Hepatocyte (in vitro differentiated cells): ENCODE measurements around the gene SLC39A1. TPM values are rescaled to one million over a fixed set of nuclear protein-coding genes. Genes with fewer than 3 reads are reported as not detected.

Source experiments
- DNase-seq: peaks from one replicate; pipeline ENCODE4 v3.0.0-alpha.2; 2016; ENCODE audit warnings: low spot score
- H2AFZ ChIP-seq: fragments of 200-600 bp; sonication (generic); 2 replicates; pipeline ENCODE4 v1.6.0; 2016; ENCODE audit warnings: antibody characterized with exemption, mild to moderate bottlenecking
- H3K27ac ChIP-seq: fragments of 200-600 bp; sonication (generic); 2 replicates; pipeline ENCODE4 v1.5.1; 2016; ENCODE audit warnings: mild to moderate bottlenecking
- H3K27me3 ChIP-seq: fragments of 200-600 bp; sonication (generic); 2 replicates; pipeline ENCODE4 v1.6.1; 2016
- H3K36me3 ChIP-seq: fragments of 200-600 bp; sonication (generic); replicated peaks from 2 replicates; pipeline ENCODE4 v1.5.1; 2016; ENCODE audit warnings: low read depth; ENCODE audit not compliant: insufficient read depth
- H3K4me1 ChIP-seq: fragments of 200-600 bp; sonication (generic); 2 replicates; pipeline ENCODE4 v1.5.1; 2016; ENCODE audit warnings: mild to moderate bottlenecking, moderate library complexity; ENCODE audit not compliant: insufficient read depth
- H3K4me2 ChIP-seq: fragments of 200-600 bp; sonication (generic); 2 replicates; pipeline ENCODE4 v1.6.0; 2016
- H3K4me3 ChIP-seq: fragments of 200-600 bp; sonication (generic); 2 replicates; pipeline ENCODE4 v1.5.1; 2016; ENCODE audit warnings: mild to moderate bottlenecking
- H3K79me2 ChIP-seq: fragments of 200-600 bp; sonication (generic); 2 replicates; pipeline ENCODE4 v1.6.0; 2017; ENCODE audit warnings: mild to moderate bottlenecking
- H3K9me2 ChIP-seq: fragments of 200-600 bp; sonication (generic); replicated peaks from 2 replicates; pipeline ENCODE4 v1.6.0; 2017; ENCODE audit warnings: mild to moderate bottlenecking; ENCODE audit not compliant: insufficient read depth
- H3K9me3 ChIP-seq: fragments of 200-600 bp; sonication (generic); 2 replicates; pipeline ENCODE4 v1.5.1; 2016; ENCODE audit warnings: low read depth, mild to moderate bottlenecking
- H4K20me1 ChIP-seq: fragments of 200-600 bp; sonication (generic); 2 replicates; pipeline ENCODE4 v1.6.0; 2016; ENCODE audit warnings: mild to moderate bottlenecking; ENCODE audit not compliant: insufficient read depth, poor library complexity, severe bottlenecking
- EZH2 ChIP-seq: fragments of 200-600 bp; sonication (generic); IDR thresholded peaks from 2 replicates; pipeline ENCODE4 v1.6.1; 2016; ENCODE audit warnings: antibody characterized with exemption, mild to moderate bottlenecking, borderline replicate concordance
- EZH2phosphoT487 ChIP-seq: fragments of 200-600 bp; sonication (generic); IDR thresholded peaks from one replicate; pipeline ENCODE4 v1.6.1; 2018; ENCODE audit warnings: antibody characterized with exemption, mild to moderate bottlenecking, low read depth, moderate library complexity; ENCODE audit not compliant: unreplicated experiment, severe bottlenecking
- WGBS: methylation state at CpG from one replicate; pipeline ENCODE4 v1.1.6; 2016; ENCODE audit warnings: low lambda C conversion rate; ENCODE audit errors: missing lambda C conversion rate; 5-methylcytosine and 5-hydroxymethylcytosine counted together
- polyA plus RNA-seq: library from polyadenylated mRNA; unstranded; fragments of >200 nt; fragmentation: Nextera tagmentation; extraction: Ambion mirVana; gene quantifications from 2 replicates; pipeline ENCODE4 v1.2.1, GENCODE V29; 2016
- total RNA-seq: library from RNA; depleted of rRNA; stranded (reverse); fragments of >200 nt; gene quantifications from 2 replicates; pipeline ENCODE4 v1.2.3, GENCODE V29; 2014
- TF ChIP-seq, protein P1 (sequence below): fragments of 200-600 bp; sonication (generic); IDR thresholded peaks from 2 replicates; pipeline ENCODE4 v1.5.1; 2016; ENCODE audit warnings: antibody characterized with exemption, mild to moderate bottlenecking; ENCODE audit not compliant: poor library complexity

Gene SLC39A1
- total and polyA plus RNA-seq, 2 experiments from 2014 or later: 158 to 163 TPM

DNA sequence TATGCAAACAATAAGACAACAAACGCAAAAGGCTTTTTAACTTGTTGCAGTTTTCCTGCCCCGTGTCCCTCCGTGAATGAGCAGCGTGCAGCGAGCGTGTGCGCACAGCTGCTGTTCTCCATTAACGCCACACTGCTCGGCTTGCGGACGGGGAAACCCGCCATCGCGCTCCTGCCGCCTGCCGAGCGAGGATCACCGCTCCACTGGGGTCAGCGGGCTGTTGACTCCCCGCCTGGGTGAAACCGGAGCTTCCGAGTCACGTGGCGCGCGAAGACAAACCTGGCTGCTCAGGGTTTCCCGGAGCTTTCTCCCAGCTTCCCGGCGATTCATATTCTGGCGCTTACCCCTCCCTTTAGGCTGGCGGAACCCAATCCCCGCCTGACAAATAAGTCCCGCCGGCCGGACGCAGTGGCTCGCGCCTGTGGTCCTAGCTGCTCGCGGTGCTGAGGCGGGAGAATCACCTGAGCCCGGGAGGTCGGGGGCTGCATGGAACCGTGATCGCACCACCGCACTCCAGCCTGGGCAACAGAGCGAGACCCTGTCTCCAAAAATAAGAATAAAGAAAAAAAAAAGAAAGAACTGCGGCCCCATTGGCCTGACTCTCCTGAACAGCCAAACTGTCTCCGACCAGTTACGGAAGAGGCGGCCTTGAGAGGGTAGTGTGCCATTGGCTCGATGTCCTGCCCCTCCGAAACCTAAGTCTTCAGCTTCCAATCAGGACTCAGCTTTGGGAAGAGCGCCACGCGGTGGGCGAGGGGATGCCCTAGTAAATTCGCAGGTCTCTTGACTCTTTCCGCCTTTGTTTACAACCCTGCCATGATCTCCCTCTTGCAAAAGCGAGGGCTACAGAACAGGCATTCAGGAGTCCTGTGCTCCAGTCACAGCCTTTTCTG is 4.0 kb upstream of the SLC39A1 start, which contains the start of gene CREB3L4:
CREB3L4 (plus strand) TSS at position 796 of the 893 bp plus-strand sequence. CDS start 624 bp downstream, outside the sequence.
- Histone ChIP-seq H3K4me2 (peak within 1 kb of the TSS; percentile 86), H4K20me1 (no peaks in the 10 kb centered on the region), H3K79me2 (peaks cover 29% of the 10 kb centered on the region), H3K4me1 (peaks cover 12% of the 10 kb centered on the region), H3K27ac (peak within 1 kb of the TSS; percentile 89), H3K27me3 (no peaks in the 10 kb centered on the region), H3K4me3 (peak within 1 kb of the TSS; percentile 34), H2AFZ (peak within 1 kb of the TSS; percentile 57), H3K36me3 (no peaks in the 10 kb centered on the region), H3K9me2 (no peaks in the 10 kb centered on the region), H3K9me3 (no peaks in the 10 kb centered on the region)
- TF ChIP-seq, protein P1, sequence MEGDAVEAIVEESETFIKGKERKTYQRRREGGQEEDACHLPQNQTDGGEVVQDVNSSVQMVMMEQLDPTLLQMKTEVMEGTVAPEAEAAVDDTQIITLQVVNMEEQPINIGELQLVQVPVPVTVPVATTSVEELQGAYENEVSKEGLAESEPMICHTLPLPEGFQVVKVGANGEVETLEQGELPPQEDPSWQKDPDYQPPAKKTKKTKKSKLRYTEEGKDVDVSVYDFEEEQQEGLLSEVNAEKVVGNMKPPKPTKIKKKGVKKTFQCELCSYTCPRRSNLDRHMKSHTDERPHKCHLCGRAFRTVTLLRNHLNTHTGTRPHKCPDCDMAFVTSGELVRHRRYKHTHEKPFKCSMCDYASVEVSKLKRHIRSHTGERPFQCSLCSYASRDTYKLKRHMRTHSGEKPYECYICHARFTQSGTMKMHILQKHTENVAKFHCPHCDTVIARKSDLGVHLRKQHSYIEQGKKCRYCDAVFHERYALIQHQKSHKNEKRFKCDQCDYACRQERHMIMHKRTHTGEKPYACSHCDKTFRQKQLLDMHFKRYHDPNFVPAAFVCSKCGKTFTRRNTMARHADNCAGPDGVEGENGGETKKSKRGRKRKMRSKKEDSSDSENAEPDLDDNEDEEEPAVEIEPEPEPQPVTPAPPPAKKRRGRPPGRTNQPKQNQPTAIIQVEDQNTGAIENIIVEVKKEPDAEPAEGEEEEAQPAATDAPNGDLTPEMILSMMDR: peak; percentile 45
- TF ChIP-seq EZH2phosphoT487: no peak
- WGBS: 1% methylated on average over 58 of the region's 60 CpGs
- peak; percentile 96 for DNase-seq

DNA sequence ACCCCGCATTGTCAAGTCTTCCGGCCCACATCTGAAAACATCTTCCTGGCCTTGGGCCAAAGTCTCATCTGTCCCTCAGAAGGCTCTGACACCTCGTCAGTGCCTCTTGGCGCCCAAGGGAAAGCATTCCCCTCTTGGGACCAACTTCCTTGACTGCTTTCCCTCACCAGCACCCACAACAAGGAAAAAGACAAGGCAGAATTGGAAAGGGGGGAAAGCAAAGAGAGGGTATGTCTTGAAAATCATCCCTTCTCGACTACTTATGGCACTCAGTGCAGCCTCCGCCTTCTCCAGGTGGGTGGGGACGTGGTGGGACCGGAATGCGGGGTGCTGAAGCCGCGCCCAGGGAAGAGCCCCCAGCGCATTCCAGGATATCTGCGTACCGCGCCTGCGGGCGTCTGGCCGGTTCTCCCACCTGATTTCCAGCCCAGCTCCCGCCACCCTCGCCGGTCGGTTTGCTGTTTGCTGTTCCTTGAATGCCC is 554 bp upstream of the SLC39A1 start:
- no peaks in the 10 kb centered on the region for H3K9me2 ChIP-seq
- H3K27ac ChIP-seq: peak overlapping the region; percentile 98
- peaks cover 26% of the 10 kb centered on the region for H3K4me1 ChIP-seq
- no peaks in the 10 kb centered on the region for H4K20me1 ChIP-seq
- TF ChIP-seq EZH2phosphoT487: no peak
- TF ChIP-seq, protein P1: no peak
- no peak for TF ChIP-seq EZH2
- peak overlapping the region; percentile 51 for H2AFZ ChIP-seq
- WGBS: under 1% methylated on average over 22 of the region's 22 CpGs
- H3K4me3 ChIP-seq: peak overlapping the region; percentile 49
- H3K27me3 ChIP-seq: no peaks in the 10 kb centered on the region
- DNase-seq: peak; percentile 86
- H3K4me2 ChIP-seq: peak overlapping the region; percentile 93
- peaks cover 47% of the 10 kb centered on the region for H3K79me2 ChIP-seq
- no peaks in the 10 kb centered on the region for H3K36me3 ChIP-seq
- no peaks in the 10 kb centered on the region for H3K9me3 ChIP-seq

DNA sequence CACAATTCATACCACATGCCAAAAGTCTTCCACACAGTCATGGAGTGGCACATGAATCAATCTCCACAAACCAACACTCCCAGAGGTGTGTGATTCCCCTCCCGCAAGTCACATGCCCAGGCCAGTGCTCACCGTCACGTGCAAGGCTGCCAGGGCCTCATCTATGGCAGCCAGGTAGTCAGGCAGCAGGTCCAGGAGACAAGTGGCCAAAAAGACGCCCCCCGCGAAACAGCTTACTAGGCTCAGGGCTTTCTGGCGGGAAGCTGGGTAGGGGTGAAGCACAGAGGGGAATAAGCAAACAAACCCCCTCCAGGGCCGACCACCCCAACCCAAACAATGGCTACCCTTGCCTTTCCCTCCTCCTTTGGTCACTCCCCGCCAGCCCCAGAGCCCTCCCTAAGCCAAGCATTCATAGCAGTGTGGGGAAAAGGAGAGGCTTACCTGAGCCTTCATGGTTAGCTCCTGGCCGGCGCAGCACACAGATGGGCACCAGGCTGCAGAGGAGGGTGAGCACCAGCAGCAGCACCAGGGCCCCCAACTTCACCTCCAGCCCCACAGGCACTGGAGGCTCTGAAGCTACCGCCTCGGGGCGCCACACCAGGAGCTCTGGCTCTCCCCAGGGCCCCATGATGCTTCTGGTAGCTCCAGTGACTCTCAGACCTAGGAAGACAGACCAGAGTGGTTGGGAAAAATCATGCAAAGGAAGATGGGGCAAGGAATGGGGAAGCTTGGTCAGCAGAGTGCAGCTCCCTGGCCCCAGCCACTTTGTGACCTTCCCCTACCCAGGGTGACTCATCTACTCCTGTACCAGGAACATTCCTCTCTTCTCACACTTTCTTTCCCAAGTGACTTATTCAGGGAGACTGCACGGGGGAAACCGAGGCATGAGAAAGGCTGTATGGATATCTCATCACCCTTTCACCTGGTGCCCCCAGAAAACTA is 978 bp downstream of the SLC39A1 start:
- Histone ChIP-seq H3K36me3 (no peaks in the 10 kb centered on the region), H3K27ac (peak overlapping the region; percentile 98), H3K27me3 (no peaks in the 10 kb centered on the region), H3K4me1 (peaks cover 26% of the 10 kb centered on the region), H3K79me2 (peaks cover 52% of the 10 kb centered on the region), H3K9me2 (no peaks in the 10 kb centered on the region), H2AFZ (peak overlapping the region; percentile 2), H4K20me1 (peaks cover 6% of the 10 kb centered on the region), H3K9me3 (no peaks in the 10 kb centered on the region), H3K4me3 (peak overlapping the region; percentile 52), H3K4me2 (peak overlapping the region; percentile 93)
- TF ChIP-seq, protein P1: no peak
- TF ChIP-seq EZH2: no peak
- TF ChIP-seq EZH2phosphoT487: no peak
- WGBS: 15% methylated on average over 14 of the region's 16 CpGs
- peak; percentile 79 for DNase-seq
